Measurements from ENCODE around the gene HSPB3.

DNA sequence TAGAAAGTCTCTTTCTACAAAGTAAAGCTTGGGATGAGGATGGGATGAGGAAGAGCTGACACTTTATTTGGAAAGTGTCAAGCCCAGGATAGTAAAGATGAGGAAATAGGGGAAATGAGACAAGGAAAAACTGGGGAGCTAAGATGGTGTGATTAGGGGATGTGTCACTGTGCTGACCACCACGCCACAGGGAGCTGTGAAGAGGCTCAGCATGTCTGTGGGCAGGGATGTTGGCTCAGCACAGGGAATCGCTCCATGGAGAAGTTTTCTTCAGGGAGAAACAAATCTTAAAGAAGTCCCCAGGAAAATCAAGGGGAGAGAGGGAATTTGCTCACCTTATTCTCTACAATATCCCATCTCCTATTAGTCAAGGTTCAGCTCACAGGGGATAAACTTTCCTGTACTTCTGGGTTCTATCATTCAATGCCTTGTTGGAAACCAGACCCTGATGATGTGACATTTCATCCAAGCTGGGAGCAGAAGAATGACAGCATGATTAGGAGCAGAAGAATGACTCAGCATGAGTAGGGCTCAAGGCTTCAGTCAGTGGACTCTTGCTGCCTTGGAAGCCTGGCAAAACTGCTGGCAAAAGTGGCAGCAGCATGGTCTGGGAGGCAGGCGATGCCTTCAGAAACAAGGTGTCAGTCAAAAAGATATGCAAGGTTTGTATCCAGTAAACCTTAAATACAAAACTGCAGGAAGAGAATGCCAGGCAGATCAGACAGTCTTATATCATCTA, 4.9 kb downstream of the HSPB3 start:
- TF ChIP-seq, protein P1, sequence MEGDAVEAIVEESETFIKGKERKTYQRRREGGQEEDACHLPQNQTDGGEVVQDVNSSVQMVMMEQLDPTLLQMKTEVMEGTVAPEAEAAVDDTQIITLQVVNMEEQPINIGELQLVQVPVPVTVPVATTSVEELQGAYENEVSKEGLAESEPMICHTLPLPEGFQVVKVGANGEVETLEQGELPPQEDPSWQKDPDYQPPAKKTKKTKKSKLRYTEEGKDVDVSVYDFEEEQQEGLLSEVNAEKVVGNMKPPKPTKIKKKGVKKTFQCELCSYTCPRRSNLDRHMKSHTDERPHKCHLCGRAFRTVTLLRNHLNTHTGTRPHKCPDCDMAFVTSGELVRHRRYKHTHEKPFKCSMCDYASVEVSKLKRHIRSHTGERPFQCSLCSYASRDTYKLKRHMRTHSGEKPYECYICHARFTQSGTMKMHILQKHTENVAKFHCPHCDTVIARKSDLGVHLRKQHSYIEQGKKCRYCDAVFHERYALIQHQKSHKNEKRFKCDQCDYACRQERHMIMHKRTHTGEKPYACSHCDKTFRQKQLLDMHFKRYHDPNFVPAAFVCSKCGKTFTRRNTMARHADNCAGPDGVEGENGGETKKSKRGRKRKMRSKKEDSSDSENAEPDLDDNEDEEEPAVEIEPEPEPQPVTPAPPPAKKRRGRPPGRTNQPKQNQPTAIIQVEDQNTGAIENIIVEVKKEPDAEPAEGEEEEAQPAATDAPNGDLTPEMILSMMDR (conservative IDR thresholded peaks at IDR 0.05; ENCODE audit: low read depth, low read length), result no peak
- TF ChIP-seq CEBPB (IDR thresholded peaks at IDR 0.05; ENCODE audit: low read depth, low read length) (no peak), RAD21 (IDR thresholded peaks at IDR 0.05; ENCODE audit: low read length) (no peak), RFX5 (IDR thresholded peaks at IDR 0.05; ENCODE audit: low read depth, low read length) (no peak), POLR2A (IDR thresholded peaks at IDR 0.05; ENCODE audit: low read depth, low read length) (no peak), MAFK (IDR thresholded peaks at IDR 0.05; ENCODE audit: low read depth, low read length) (peak; percentile 22; the same call in 1 of the 2 replicates), CHD1 (IDR thresholded peaks at IDR 0.05; ENCODE audit: low read depth, low read length) (no peak), FOS (IDR thresholded peaks at IDR 0.05; ENCODE audit: low read depth, low read length) (peak; percentile 42; the same call in 1 of the 2 replicates), SMC3 (IDR thresholded peaks at IDR 0.05; ENCODE audit: low read depth, low read length) (no peak), RCOR1 (IDR thresholded peaks at IDR 0.05; ENCODE audit: insufficient replicate concordance, low read length) (no peak), MXI1 (IDR thresholded peaks at IDR 0.05; ENCODE audit: borderline replicate concordance, low read depth, low read length) (no peak)
- TF ChIP-seq, protein P2, sequence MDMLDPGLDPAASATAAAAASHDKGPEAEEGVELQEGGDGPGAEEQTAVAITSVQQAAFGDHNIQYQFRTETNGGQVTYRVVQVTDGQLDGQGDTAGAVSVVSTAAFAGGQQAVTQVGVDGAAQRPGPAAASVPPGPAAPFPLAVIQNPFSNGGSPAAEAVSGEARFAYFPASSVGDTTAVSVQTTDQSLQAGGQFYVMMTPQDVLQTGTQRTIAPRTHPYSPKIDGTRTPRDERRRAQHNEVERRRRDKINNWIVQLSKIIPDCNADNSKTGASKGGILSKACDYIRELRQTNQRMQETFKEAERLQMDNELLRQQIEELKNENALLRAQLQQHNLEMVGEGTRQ (IDR thresholded peaks at IDR 0.05; ENCODE audit: low read depth, low read length), result no peak
